WERI-Rb-1 (cell line): ENCODE data around the gene ACVR1B.

Experiments
- DNase-seq: peaks from one replicate; pipeline ENCODE4 v3.0.0-alpha.2; 2020
- H3K27ac ChIP-seq: fragments of 250-450 bp; sonication (Bioruptor Pico); 2 replicates; pipeline ENCODE4 v1.5.1; 2020; ENCODE audit warnings: mild to moderate bottlenecking, moderate library complexity
- H3K27me3 ChIP-seq: fragments of 250-450 bp; sonication (Bioruptor Pico); 2 replicates; pipeline ENCODE4 v1.5.1; 2021; ENCODE audit warnings: mild to moderate bottlenecking, low read depth, moderate library complexity; ENCODE audit not compliant: insufficient read depth, severe bottlenecking
- H3K36me3 ChIP-seq: fragments of 250-450 bp; sonication (Bioruptor Pico); 2 replicates; pipeline ENCODE4 v1.5.1; 2020; ENCODE audit warnings: mild to moderate bottlenecking, moderate library complexity
- H3K4me3 ChIP-seq: 2 replicates; pipeline ENCODE4 v1.5.1; 2011; ENCODE audit warnings: low read depth, mild to moderate bottlenecking, control low read depth, low read length
- H3K9me3 ChIP-seq: fragments of 250-450 bp; sonication (Bioruptor Pico); 2 replicates; pipeline ENCODE4 v1.5.1; 2021; ENCODE audit warnings: mild to moderate bottlenecking, moderate library complexity; ENCODE audit not compliant: severe bottlenecking
- CTCF ChIP-seq: IDR thresholded peaks from 2 replicates; pipeline ENCODE4 v1.5.1; 2011; ENCODE audit warnings: low read depth, mild to moderate bottlenecking, control low read depth, inconsistent platforms, low read length

Gene ACVR1B

GRCh38 chr12:52024845-52025230 lies 73.3 kb downstream of the ACVR1B start:
- no peaks in the 10 kb centered on the region for H3K9me3 ChIP-seq
- no peak overlapping the region for H3K4me3 ChIP-seq
- H3K27me3 ChIP-seq: no peaks in the 10 kb centered on the region
- H3K27ac ChIP-seq: no peak overlapping the region
- no peak for TF ChIP-seq CTCF
- H3K36me3 ChIP-seq: no peaks in the 10 kb centered on the region
- no peak for DNase-seq

GRCh38 chr12:52026263-52026662 lies 74.8 kb downstream of the ACVR1B start:
- no peak for TF ChIP-seq CTCF
- Histone ChIP-seq H3K9me3 (no peaks in the 10 kb centered on the region), H3K4me3 (no peak overlapping the region)

GRCh38 chr12:52027085-52027843 lies 75.8 kb downstream of the ACVR1B start:
- TF ChIP-seq CTCF: no peak
- Histone ChIP-seq H3K36me3 (no peaks in the 10 kb centered on the region), H3K4me3 (no peak overlapping the region), H3K9me3 (no peaks in the 10 kb centered on the region), H3K27me3 (no peaks in the 10 kb centered on the region), H3K27ac (no peak overlapping the region)
- DNase-seq: no peak

More at GRCh38 chr12:52026263-52026662, 74.8 kb downstream of the ACVR1B start:
- H3K36me3 ChIP-seq: no peaks in the 10 kb centered on the region
- no peak overlapping the region for H3K27ac ChIP-seq
- H3K27me3 ChIP-seq: no peaks in the 10 kb centered on the region
- DNase-seq: no peak

GRCh38 chr12:52029685-52030084 lies 78.2 kb downstream of the ACVR1B start:
- no peaks in the 10 kb centered on the region for H3K27me3 ChIP-seq
- no peaks in the 10 kb centered on the region for H3K36me3 ChIP-seq
- no peak for TF ChIP-seq CTCF
- H3K27ac ChIP-seq: no peak overlapping the region
- H3K4me3 ChIP-seq: no peak overlapping the region
- peak; percentile 84 for DNase-seq
- no peaks in the 10 kb centered on the region for H3K9me3 ChIP-seq

- H3K36me3 ChIP-seq: no peaks in the 10 kb centered on the region
- no peak overlapping the region; the same call in 1 of the 2 replicates for H3K27ac ChIP-seq
- no peak for TF ChIP-seq CTCF
- H3K9me3 ChIP-seq: no peaks in the 10 kb centered on the region
- DNase-seq: no peak
- H3K27me3 ChIP-seq: no peaks in the 10 kb centered on the region
- H3K4me3 ChIP-seq: peak overlapping the region; percentile 54
These were observed 80.9 kb downstream of the ACVR1B start for GRCh38 chr12:52032446-52032803.
